ENCODE data around the gene MARVELD1. TPM values are rescaled to one million over a fixed set of nuclear protein-coding genes. Genes with fewer than 3 reads are reported as not detected.

MARVELD1 gene
- total RNA-seq, 1 experiment from 2014 or later: 36.5 TPM

DNA sequence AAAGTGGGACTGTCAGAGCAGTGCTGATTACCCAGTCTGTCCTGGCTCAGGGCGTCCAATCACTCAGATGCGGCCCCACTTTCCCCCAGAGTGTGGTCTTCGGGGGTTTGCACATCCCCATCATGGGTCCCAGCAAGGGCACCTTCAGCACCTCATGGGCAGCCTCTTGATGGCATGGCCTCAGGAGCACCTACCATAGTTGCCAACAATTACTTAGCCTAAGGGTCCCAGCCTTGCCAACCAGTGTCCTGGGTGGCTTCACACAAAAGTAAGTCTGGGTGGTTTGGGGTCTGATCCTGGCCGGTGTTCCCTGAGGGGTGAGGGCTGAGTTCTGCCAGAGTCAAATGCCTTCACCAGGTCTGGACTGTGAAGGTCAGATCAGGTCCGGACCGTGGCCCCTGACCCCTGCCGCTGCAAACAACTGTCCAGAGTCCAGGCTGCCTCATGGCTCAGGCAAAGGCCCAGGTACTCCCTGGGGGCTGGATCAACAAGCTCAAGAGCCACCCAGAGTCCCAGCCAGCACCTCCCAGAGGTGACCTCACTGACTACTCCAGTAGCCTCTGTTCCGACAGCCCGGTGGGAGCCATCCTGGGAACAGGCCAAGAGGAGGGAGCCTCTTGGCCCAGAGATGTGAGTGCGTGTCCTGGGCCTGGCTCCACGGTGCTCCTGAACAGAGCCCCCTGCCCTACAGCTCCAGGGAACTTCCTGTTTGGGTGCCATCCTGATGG lies 6.2 kb upstream of the MARVELD1 start:
- Histone ChIP-seq H3K27me3 (replicated peaks) (no peaks in the 10 kb centered on the region), H3K27ac (no peak overlapping the region), H3K36me3 (no peaks in the 10 kb centered on the region), H3K9me3 (replicated peaks) (no peaks in the 10 kb centered on the region), H3K4me3 (no peak overlapping the region), H3K4me1 (replicated peaks) (peaks cover 14% of the 10 kb centered on the region)
- no peak for DNase-seq (ENCODE audit: low read depth in 1 of 2, low spot score in 2 of 2)

DNA sequence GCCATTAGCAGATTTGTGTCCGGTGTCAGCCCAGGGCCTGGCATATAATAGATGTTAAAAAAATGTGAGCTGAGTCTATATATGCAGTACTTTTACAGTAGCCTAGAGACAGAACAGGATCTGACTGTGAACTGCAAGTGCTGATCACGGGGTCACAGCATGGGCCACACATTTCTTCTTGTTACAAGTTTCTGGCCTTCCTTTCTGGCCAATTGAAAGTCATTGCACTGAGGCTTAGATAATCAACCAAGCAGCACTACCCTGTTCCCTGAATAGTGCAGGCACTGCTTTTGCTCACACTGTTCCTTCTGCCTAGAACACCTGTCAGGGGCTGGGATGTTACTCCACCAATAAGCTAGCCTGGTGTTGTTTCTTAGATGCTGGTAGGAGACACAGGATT lies 5.4 kb upstream of the MARVELD1 start:
- no peak for DNase-seq (ENCODE audit: low read depth in 1 of 2, low spot score in 2 of 2)
- H3K36me3 ChIP-seq: no peaks in the 10 kb centered on the region
- no peaks in the 10 kb centered on the region for H3K27me3 ChIP-seq (replicated peaks)
- H3K4me1 ChIP-seq (replicated peaks): peaks cover 19% of the 10 kb centered on the region
- H3K9me3 ChIP-seq (replicated peaks): no peaks in the 10 kb centered on the region
- no peak overlapping the region for H3K4me3 ChIP-seq
- H3K27ac ChIP-seq: no peak overlapping the region

DNA sequence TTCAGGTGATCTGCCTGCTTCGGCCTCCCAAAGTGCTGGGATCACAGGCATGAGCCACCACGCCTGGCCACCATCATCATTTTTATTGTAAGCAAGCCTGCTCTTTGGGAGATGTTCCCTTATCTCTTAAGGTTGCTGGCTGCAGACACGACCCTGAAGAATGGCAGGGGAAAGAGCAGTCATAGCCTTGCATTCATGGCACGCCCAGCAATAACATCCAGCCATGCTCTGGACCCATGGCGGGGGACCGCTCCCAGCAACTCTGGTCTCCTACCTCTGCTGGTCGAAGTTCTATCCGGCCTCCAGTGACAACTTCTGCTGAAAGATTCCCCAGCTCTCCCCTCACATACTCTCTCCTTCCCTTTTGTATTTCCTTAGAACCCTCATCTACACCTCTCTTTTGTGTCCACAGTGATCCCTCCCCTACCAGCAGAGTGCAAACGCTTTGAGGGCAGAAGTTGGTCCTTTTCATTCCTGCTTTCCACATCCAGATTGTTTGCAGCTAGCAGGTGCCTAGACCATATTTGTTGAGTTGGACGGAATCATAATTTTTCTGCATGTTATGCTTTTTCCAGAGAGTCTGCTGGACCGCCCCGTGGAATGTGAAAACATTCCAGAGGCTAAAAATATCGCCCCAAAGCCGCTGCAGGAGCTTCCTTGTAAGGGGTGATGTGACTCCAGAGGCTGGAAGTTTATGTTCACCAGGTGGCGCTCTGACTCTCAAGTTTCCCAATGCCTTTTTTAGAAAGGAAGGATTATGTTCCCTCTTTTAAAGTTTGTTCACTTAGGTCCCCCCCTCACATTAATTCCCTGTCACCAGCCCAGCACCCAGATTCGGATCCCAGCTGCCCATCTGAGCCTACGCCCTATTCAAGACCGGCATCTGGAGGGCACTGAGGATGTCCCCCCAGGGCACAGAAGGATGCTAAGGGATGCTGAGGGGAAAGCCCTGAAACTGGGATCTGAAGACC lies 4.3 kb upstream of the MARVELD1 start:
- H3K4me1 ChIP-seq (replicated peaks): peaks cover 21% of the 10 kb centered on the region
- no peak overlapping the region for H3K27ac ChIP-seq
- H3K4me3 ChIP-seq: no peak overlapping the region
- H3K27me3 ChIP-seq (replicated peaks): no peaks in the 10 kb centered on the region
- peaks cover 5% of the 10 kb centered on the region; the same call in 1 of the 2 replicates for H3K36me3 ChIP-seq
- H3K9me3 ChIP-seq (replicated peaks): no peaks in the 10 kb centered on the region; the same call in 1 of the 2 replicates
- DNase-seq (ENCODE audit: low read depth in 1 of 2, low spot score in 2 of 2): peak; percentile 65 to 73

DNA sequence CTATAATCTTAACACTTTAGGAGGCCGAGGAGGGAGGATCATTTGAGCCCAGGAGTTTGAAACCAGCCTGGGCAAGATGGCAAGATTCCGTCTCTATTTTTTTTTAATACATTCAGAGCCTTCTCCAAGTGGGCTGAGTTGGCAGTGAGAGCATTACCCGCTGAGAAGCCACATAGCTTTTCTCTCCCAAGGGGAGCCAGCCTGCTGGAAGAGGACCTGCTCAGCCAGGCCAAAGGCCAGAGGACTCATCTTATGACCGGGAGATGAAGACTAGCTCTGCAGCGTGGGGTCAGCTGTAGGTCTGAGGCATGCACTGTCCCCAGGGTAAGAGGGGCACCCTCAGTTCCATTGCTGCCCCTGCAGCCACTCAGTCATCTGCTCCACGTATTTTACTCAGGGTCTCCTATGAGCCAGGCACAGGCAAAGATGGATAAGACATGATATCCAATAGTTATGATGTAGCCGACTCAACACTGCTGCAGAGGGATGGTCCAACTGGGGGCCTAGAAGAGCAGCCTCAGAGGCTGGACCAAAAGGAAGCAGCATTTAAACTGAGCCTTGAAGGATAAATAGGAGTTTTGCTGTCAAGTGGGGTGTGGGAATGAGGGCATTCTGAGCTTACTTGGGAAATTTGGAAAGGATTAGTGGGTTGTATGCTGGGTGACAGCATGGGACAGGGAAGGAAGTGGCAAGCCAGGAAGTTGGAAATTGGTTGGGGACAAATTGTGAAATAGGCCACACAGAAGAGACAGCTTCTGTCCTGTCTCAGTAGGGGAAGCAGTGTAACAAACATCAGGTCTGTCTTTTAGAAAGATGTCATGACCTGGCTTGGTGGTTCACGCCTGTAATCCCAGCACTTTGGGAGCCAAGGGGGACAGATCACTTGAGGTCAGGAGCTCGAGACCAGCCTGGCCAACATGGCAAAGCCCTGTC lies 1.6 kb upstream of the MARVELD1 start:
- H3K4me3 ChIP-seq: no peak overlapping the region
- H3K36me3 ChIP-seq: peaks cover 24% of the 10 kb centered on the region
- DNase-seq (ENCODE audit: low read depth in 1 of 2, low spot score in 2 of 2): no peak
- H3K27me3 ChIP-seq (replicated peaks): no peaks in the 10 kb centered on the region
- no peaks in the 10 kb centered on the region; the same call in 1 of the 2 replicates for H3K9me3 ChIP-seq (replicated peaks)
- no peak overlapping the region for H3K27ac ChIP-seq
- H3K4me1 ChIP-seq (replicated peaks): peaks cover 39% of the 10 kb centered on the region

DNA sequence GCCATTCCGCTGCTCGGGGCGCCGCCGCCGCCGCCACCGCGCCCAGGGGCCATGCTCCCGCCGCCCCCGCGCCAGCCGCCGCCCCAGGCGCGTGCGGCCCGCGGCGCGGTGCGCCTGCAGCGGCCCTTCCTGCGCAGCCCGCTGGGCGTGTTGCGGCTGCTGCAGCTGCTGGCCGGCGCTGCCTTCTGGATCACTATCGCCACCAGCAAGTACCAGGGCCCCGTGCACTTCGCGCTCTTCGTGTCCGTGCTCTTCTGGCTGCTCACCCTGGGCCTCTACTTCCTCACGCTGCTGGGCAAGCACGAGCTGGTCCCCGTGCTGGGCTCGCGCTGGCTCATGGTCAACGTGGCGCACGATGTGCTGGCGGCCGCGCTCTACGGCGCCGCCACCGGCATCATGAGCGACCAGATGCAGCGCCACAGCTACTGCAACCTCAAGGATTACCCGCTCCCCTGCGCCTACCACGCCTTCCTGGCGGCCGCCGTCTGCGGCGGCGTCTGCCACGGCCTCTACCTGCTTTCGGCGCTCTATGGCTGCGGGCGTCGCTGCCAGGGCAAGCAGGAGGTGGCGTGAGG lies 383 bp downstream of the MARVELD1 start:
- Histone ChIP-seq H3K4me3 (peak overlapping the region; percentile 86), H3K36me3 (peaks cover 44% of the 10 kb centered on the region), H3K9me3 (replicated peaks) (no peaks in the 10 kb centered on the region; the same call in 1 of the 2 replicates), H3K27me3 (replicated peaks) (no peaks in the 10 kb centered on the region), H3K27ac (peak overlapping the region; percentile 83), H3K4me1 (replicated peaks) (peaks cover 38% of the 10 kb centered on the region)
- peak; percentile 76 to 85 for DNase-seq (ENCODE audit: low read depth in 1 of 2, low spot score in 2 of 2)

DNA sequence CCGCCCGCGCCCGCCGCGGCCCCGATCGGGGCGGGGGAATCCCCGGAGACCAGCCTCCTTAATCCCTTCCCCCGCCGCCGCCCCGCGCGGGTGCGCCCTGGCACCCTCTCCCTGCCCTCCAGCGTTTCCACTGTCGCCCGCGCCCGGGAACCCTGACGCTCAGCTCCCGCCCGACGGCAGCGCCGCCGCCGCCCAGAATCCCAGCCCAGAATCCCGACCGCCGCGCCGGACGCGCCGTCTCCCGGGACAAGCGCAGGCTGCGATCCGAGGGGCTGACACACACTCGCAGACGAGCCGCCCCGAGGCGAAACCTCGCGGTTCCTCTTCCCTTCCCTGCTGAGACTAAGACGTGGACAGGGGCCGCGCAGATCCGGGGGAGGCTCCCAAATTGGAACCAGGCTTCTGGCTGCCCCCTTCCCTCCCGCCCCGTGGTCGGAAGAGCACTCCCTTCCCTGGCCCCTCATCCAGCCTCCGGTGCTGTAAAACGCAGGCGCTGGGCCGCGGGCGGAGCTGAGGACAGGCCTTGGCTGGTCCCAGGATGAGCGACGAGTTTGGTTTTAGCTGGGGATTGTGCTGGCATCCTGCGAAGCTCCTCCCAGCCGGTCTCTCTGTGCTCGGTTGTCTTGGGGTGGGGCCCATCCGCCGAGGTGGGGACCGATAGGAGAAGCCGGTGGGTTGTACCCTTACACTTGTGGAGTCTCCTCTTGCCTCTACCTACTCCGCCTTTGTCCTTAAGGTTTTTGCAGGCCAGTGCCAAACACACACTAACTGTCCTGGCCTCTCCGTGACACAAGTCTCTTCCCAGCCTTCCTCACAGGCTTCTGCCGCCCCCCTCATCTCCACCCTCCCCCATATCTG lies 1.1 kb downstream of the MARVELD1 start:
- Histone ChIP-seq H3K4me3 (peak overlapping the region; percentile 86), H3K9me3 (replicated peaks) (no peaks in the 10 kb centered on the region; the same call in 1 of the 2 replicates), H3K4me1 (replicated peaks) (peaks cover 31% of the 10 kb centered on the region), H3K27ac (peak overlapping the region; percentile 83), H3K36me3 (peaks cover 49% of the 10 kb centered on the region), H3K27me3 (replicated peaks) (no peaks in the 10 kb centered on the region)
- DNase-seq (ENCODE audit: low read depth in 1 of 2, low spot score in 2 of 2): peak; percentile 77

DNA sequence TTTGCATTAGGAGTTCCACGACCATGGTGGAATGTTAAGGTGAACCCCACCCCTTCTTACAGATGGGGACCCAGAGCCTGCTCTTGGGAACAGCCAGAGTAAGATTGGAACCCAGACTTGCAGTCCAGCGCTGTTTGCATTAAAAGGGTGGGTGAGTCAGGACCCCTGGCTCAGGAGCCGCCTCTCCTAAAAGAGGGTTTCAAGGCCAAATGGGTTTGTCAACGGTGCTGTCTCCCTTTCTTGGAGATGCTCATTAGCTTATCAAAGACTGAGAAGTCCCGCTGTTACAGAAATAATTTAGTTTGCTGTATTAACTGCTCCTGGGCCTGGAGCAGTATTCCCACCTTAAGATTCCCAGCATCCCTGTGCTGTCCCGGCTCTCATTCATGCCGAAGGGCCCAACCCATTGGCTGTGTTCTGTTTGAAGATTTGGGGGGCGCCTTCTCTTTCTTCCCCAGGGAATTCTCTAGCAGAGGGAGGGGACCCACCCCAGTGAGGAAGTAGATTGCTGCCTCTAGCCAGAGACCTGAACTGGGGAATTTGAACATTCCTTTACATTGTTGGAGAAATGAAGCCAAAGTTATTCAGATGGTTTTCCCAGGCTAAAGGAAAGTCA lies 1.8 kb downstream of the MARVELD1 start:
- Histone ChIP-seq H3K36me3 (peaks cover 49% of the 10 kb centered on the region), H3K27me3 (replicated peaks) (no peaks in the 10 kb centered on the region), H3K9me3 (replicated peaks) (no peaks in the 10 kb centered on the region; the same call in 1 of the 2 replicates), H3K27ac (no peak overlapping the region), H3K4me1 (replicated peaks) (peaks cover 25% of the 10 kb centered on the region), H3K4me3 (peak overlapping the region; percentile 86)
- DNase-seq (ENCODE audit: low read depth in 1 of 2, low spot score in 2 of 2): no peak

DNA sequence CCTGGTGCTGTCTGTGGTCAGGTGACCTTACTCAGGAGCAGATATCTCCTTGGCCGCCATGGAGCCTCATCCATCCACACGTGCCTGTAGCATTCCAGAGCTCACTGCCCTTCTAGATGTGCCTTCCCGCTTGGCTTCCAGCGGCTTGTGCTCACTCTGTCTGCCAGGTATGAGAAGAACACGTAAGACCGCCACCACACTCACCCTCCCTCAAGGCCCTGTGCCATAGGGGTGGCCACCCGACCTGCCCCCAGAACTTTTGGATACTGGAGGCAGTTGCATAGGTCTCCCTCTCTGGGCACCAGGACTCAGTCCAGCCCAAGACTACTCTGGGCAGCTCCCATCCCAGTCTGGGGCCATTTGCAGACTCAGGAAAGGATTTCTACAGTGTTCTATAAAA lies 4.1 kb downstream of the MARVELD1 start:
- Histone ChIP-seq H3K4me3 (no peak overlapping the region), H3K9me3 (replicated peaks) (no peaks in the 10 kb centered on the region; the same call in 1 of the 2 replicates), H3K27me3 (replicated peaks) (no peaks in the 10 kb centered on the region), H3K36me3 (peaks cover 49% of the 10 kb centered on the region), H3K27ac (no peak overlapping the region), H3K4me1 (replicated peaks) (peaks cover 25% of the 10 kb centered on the region)
- DNase-seq (ENCODE audit: low read depth in 1 of 2, low spot score in 2 of 2): no peak

DNA sequence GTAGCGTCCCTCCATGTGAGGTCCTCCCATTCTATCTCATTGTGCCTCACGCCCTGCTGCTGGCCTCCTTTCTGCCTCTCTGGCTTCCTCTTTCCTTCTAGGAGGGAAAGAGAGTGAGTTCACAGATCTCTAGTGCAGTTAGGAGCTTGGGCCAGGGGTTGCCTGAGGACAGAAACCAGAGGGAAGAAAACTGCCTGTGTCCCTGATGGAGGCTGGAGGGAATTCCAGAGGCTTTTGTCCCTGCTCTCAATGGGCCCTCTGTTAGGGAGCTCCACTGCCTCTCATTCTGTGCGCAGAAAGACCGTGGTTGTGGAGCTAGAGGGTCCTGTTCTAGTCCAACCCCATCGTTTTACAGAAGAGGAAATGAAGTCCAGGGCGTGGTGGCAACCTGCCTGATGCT lies 4.6 kb downstream of the MARVELD1 start:
- DNase-seq (ENCODE audit: low read depth in 1 of 2, low spot score in 2 of 2): no peak
- peaks cover 49% of the 10 kb centered on the region for H3K36me3 ChIP-seq
- H3K27me3 ChIP-seq (replicated peaks): no peaks in the 10 kb centered on the region
- no peak overlapping the region for H3K4me3 ChIP-seq
- H3K4me1 ChIP-seq (replicated peaks): peaks cover 20% of the 10 kb centered on the region
- no peak overlapping the region for H3K27ac ChIP-seq
- no peaks in the 10 kb centered on the region; the same call in 1 of the 2 replicates for H3K9me3 ChIP-seq (replicated peaks)

DNA sequence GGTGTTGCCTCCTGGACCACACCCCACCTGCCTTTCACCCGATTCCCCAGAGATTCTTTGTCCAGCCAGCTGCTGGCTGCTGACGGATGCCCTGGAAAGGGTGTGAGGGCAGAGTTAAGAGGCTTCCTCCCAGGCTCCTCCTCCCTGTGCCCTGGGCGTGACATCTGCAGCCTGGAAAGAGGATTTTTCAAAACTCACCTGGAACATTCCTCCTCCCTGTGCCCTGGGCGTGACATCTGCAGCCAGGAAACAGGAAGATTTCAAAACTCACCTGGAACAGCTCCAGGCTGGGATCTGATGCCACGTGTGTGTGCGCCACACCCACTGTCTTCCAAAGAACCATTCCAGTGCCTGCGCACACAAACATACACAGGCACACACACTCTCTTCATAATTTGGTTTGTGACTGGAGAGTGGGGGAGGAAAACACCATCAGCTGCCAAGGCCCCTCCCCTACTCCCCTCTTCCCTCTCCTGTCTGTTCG lies 5.2 kb downstream of the MARVELD1 start:
- DNase-seq (ENCODE audit: low read depth in 1 of 2, low spot score in 2 of 2): no peak
- H3K36me3 ChIP-seq: peaks cover 49% of the 10 kb centered on the region

DNA sequence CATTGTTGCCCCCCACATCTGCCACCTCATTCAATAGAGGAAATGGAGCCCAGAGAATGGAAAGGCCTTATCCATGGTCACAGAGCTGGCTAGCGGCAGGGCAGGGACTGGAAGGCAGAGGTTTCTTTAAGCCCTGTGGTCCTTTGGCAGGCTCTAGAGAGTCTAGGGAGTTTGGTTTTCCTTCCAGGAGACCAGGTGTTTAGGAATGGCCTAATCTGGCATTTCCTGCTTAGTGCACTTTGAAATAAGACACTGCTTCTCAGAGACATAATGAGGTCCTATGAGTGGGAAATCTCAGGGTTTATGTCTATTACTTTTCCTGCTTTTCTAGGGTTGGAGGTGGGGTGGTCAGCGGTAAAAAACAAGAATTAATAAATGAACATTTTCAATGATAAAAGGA lies 6.1 kb downstream of the MARVELD1 start:
- H3K9me3 ChIP-seq (replicated peaks): no peaks in the 10 kb centered on the region
- H3K36me3 ChIP-seq: peaks cover 41% of the 10 kb centered on the region
- DNase-seq (ENCODE audit: low read depth in 1 of 2, low spot score in 2 of 2): no peak
- H3K27ac ChIP-seq: no peak overlapping the region
- no peak overlapping the region for H3K4me3 ChIP-seq
- H3K4me1 ChIP-seq (replicated peaks): peaks cover 18% of the 10 kb centered on the region
- H3K27me3 ChIP-seq (replicated peaks): no peaks in the 10 kb centered on the region

More for the DNA sequence above, 5.2 kb downstream of the MARVELD1 start:
- no peak overlapping the region for H3K4me3 ChIP-seq
- no peak overlapping the region for H3K27ac ChIP-seq
- H3K4me1 ChIP-seq (replicated peaks): peaks cover 18% of the 10 kb centered on the region
- no peaks in the 10 kb centered on the region; the same call in 1 of the 2 replicates for H3K9me3 ChIP-seq (replicated peaks)
- H3K27me3 ChIP-seq (replicated peaks): no peaks in the 10 kb centered on the region
